ENCODE results near the gene TPI1. TPM values are rescaled to one million over a fixed set of nuclear protein-coding genes. Genes with fewer than 3 reads are reported as not detected.

Gene TPI1
- total RNA-seq, 1 donor from 2014 or later, result 958 TPM

DNA sequence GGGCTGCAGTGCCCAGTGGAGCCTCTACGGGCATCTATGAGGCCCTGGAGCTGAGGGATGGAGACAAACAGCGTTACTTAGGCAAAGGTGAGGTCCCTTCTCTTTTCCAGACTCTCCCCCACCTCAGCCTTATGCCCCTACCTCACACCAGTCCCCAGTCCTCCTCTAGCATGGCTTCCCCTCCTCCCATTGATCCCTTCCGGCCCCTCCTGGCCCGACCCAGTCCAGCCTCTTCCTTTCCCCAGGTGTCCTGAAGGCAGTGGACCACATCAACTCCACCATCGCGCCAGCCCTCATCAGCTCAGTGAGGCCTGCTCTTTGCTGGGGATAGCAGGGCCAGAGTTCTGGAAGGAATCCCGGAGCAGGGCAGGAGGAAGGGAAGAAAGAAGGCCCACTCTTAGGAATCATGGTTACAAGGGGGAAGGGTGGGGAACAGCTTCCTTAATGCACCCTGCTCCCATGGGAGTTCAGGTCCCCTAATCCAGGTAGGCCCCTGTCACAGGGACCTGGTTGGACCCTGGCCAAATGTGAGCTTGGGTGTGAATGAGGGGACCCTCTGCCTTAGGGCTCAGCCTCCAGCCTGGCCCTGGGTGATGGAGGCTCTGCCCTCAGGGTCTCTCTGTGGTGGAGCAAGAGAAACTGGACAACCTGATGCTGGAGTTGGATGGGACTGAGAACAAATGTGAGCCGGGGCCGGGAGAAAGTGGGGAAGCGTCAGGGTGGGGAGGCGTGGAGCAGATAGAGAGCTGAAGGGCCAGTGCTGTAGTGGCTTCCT is 49.3 kb downstream of the TPI1 start:
- no peak for DNase-seq (ENCODE audit: low read depth in 2 of 2)

GRCh38 chr12:6917491-6918231 is 50.3 kb downstream of the TPI1 start:
- DNase-seq (ENCODE audit: low read depth in 2 of 2), result peak in 1 of 2 donors; percentile 42

DNA sequence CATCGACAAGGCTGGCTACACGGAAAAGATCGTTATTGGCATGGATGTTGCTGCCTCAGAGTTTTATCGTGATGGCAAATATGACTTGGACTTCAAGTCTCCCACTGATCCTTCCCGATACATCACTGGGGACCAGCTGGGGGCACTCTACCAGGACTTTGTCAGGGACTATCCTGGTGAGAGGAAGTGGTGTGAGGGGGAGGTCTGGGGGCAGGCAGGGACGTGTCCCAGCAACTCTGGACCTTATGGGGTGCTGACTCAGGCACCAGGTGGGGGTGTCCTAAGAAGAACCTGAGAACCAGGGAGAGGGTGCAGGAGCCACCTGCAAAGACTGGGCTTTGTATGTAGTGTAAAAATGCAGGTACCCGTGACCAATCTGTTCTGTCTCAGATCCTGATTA is 52.3 kb downstream of the TPI1 start:
- DNase-seq (ENCODE audit: low read depth in 2 of 2), result no peak

Other genes starting within 250 kb of the TPI1 start
- gene LPAR5, start 231.6 kb upstream of the TPI1 start, total RNA-seq, result not detected in 2 replicates
- gene ACRBP, start 220.1 kb upstream of the TPI1 start, total RNA-seq, result 0.20 and 0.22 TPM in 2 replicates
- 34.4 and 44.0 TPM in 2 replicates for gene ING4, start 204.4 kb upstream of the TPI1 start, total RNA-seq
- 6.3 and 8.5 TPM in 2 replicates for gene ZNF384, start 178.2 kb upstream of the TPI1 start, total RNA-seq
- not detected in 2 replicates for gene PIANP, start 166.7 kb upstream of the TPI1 start, total RNA-seq
- gene COPS7A, start 143.5 kb upstream of the TPI1 start, total RNA-seq, result 28.3 and 43.5 TPM in 2 replicates
- gene MLF2, start 114.4 kb upstream of the TPI1 start, total RNA-seq, result 69.8 and 70.2 TPM in 2 replicates
- 45.1 and 56.0 TPM in 2 replicates for gene PTMS, start 101.2 kb upstream of the TPI1 start, total RNA-seq
- gene LAG3, start 95.0 kb upstream of the TPI1 start, total RNA-seq, result 0.20 and 0.22 TPM in 2 replicates
- not detected in 2 replicates for gene CD4, start 78.0 kb upstream of the TPI1 start, total RNA-seq
- 0.20 and 0.87 TPM in 2 replicates for gene GPR162, start 45.7 kb upstream of the TPI1 start, total RNA-seq
- gene P3H3, start 39.1 kb upstream of the TPI1 start, total RNA-seq, result 12.9 and 25.7 TPM in 2 replicates
- gene GNB3, start 26.6 kb upstream of the TPI1 start, total RNA-seq, result 0.22 and 0.40 TPM in 2 replicates
- 3.4 and 8.9 TPM in 2 replicates for gene CDCA3, start 16.2 kb upstream of the TPI1 start, total RNA-seq
- 57.9 and 59.9 TPM in 2 replicates for gene USP5, start 15.4 kb upstream of the TPI1 start, total RNA-seq
- 2.2 and 4.2 TPM in 2 replicates for gene SPSB2, start 5.8 kb downstream of the TPI1 start, total RNA-seq
- 1.5 and 3.4 TPM in 2 replicates for gene LRRC23, start 37.3 kb downstream of the TPI1 start, total RNA-seq
- gene ENO2, start 47.0 kb downstream of the TPI1 start, total RNA-seq, result 0.99 and 1.7 TPM in 2 replicates
- 3.9 and 7.7 TPM in 2 replicates for gene ATN1, start 60.4 kb downstream of the TPI1 start, total RNA-seq
- gene RNU7-1, start 76.3 kb downstream of the TPI1 start, total RNA-seq, result not detected in 2 replicates
- 130 and 240 TPM in 2 replicates for gene C12orf57, start 76.5 kb downstream of the TPI1 start, total RNA-seq
- gene PTPN6, start 83.8 kb downstream of the TPI1 start, total RNA-seq, result 2.2 and 3.2 TPM in 2 replicates
- 124 and 150 TPM in 2 replicates for gene PHB2, start 103.1 kb downstream of the TPI1 start, total RNA-seq
- gene EMG1, start 103.4 kb downstream of the TPI1 start, total RNA-seq, result 20.3 and 22.8 TPM in 2 replicates
- 8.5 and 9.9 TPM in 2 replicates for gene LPCAT3, start 150.9 kb downstream of the TPI1 start, total RNA-seq
- under 0.01 and 0.20 TPM in 2 replicates for gene C1S, start 193.2 kb downstream of the TPI1 start, total RNA-seq
- 0.40 and 0.87 TPM in 2 replicates for gene C1R, start 224.9 kb downstream of the TPI1 start, total RNA-seq
- gene C1RL, start 241.7 kb downstream of the TPI1 start, total RNA-seq, result 12.2 and 13.7 TPM in 2 replicates